ENCODE measurements around the gene SLC2A13. TPM values are rescaled to one million over a fixed set of nuclear protein-coding genes. Genes with fewer than 3 reads are reported as not detected.

The SLC2A13 gene
- polyA plus RNA-seq, 1 donor (not counting 4 experiments of a cell fraction or from before 2014, with no cell fraction given): 1.1 TPM

GRCh38 chr12:40099423-40099853 lies 6.4 kb downstream of the SLC2A13 start:
- Histone ChIP-seq H2AFZ (ENCODE audit: control insufficient read depth, low read length) (no peak overlapping the region), H3K4me2 (ENCODE audit: control insufficient read depth, extremely low read depth, insufficient read depth, low read depth, low read length) (no peak overlapping the region), H3K9me3 (ENCODE audit: control insufficient read depth, low read depth, low read length) (no peaks in the 10 kb centered on the region), H3K36me3 (ENCODE audit: control insufficient read depth in 2 of 2, extremely low read depth in 1 of 2, insufficient read depth in 2 of 2, low read length in 2 of 2) (no peaks in the 10 kb centered on the region), H3K9me1 (ENCODE audit: control insufficient read depth, extremely low read depth, insufficient read depth, low read length) (no peaks in the 10 kb centered on the region), H4K20me1 (ENCODE audit: control insufficient read depth, extremely low read depth, insufficient read depth, low read length) (no peaks in the 10 kb centered on the region), H3K9ac (ENCODE audit: control insufficient read depth, extremely low read depth, insufficient read depth, low read length) (no peak overlapping the region), H3K4me1 (ENCODE audit: control insufficient read depth, extremely low read depth, insufficient read depth, low read length) (no peaks in the 10 kb centered on the region), H3K27ac (ENCODE audit: control insufficient read depth, insufficient read depth, low read length) (no peak overlapping the region), H3K79me2 (ENCODE audit: control insufficient read depth, insufficient read depth, low read length) (no peaks in the 10 kb centered on the region), H3K4me3 (ENCODE audit: control insufficient read depth in 2 of 3, extremely low read depth in 1 of 3, insufficient read depth in 2 of 3, low read depth in 1 of 3, low read length in 3 of 3) (no peak overlapping the region), H3K27me3 (ENCODE audit: control insufficient read depth, extremely low read depth, insufficient read depth, low read length) (no peaks in the 10 kb centered on the region)
- FAIRE-seq (no peak), DNase-seq (ENCODE audit: low read depth, low spot score) (no peak)
- dilution Hi-C loops (cut with MboI; ENCODE audit: extremely low pct_ligation_motif_present, low sequenced_read_pairs): no loop called here
- TF ChIP-seq CTCF (optimal IDR thresholded peaks at IDR 0.05 in 1 of 3, IDR thresholded peaks at IDR 0.05 in 1 of 3, conservative IDR thresholded peaks at IDR 0.05 in 1 of 3; ENCODE audit: extremely low read depth in 1 of 3, insufficient read depth in 2 of 3, low read length in 3 of 3): no peak
- TF ChIP-seq EZH2 (IDR thresholded peaks at IDR 0.05; ENCODE audit: low read length): no peak

GRCh38 chr12:40098406-40099145 lies 7.3 kb downstream of the SLC2A13 start:
- no peak for TF ChIP-seq CTCF (optimal IDR thresholded peaks at IDR 0.05 in 1 of 3, IDR thresholded peaks at IDR 0.05 in 1 of 3, conservative IDR thresholded peaks at IDR 0.05 in 1 of 3; ENCODE audit: extremely low read depth in 1 of 3, insufficient read depth in 2 of 3, low read length in 3 of 3)
- no peak for TF ChIP-seq EZH2 (IDR thresholded peaks at IDR 0.05; ENCODE audit: low read length)

More at GRCh38 chr12:40098406-40099145, 7.3 kb downstream of the SLC2A13 start:
- Histone ChIP-seq H3K36me3 (ENCODE audit: control insufficient read depth in 2 of 2, extremely low read depth in 1 of 2, insufficient read depth in 2 of 2, low read length in 2 of 2) (no peaks in the 10 kb centered on the region), H3K4me2 (ENCODE audit: control insufficient read depth, extremely low read depth, insufficient read depth, low read depth, low read length) (no peak overlapping the region), H3K27ac (ENCODE audit: control insufficient read depth, insufficient read depth, low read length) (no peak overlapping the region), H3K79me2 (ENCODE audit: control insufficient read depth, insufficient read depth, low read length) (no peaks in the 10 kb centered on the region), H3K9me3 (ENCODE audit: control insufficient read depth, low read depth, low read length) (no peaks in the 10 kb centered on the region), H3K4me1 (ENCODE audit: control insufficient read depth, extremely low read depth, insufficient read depth, low read length) (no peaks in the 10 kb centered on the region), H4K20me1 (ENCODE audit: control insufficient read depth, extremely low read depth, insufficient read depth, low read length) (no peaks in the 10 kb centered on the region), H3K4me3 (ENCODE audit: control insufficient read depth in 2 of 3, extremely low read depth in 1 of 3, insufficient read depth in 2 of 3, low read depth in 1 of 3, low read length in 3 of 3) (no peak overlapping the region), H3K9ac (ENCODE audit: control insufficient read depth, extremely low read depth, insufficient read depth, low read length) (no peak overlapping the region), H3K27me3 (ENCODE audit: control insufficient read depth, extremely low read depth, insufficient read depth, low read length) (no peaks in the 10 kb centered on the region), H2AFZ (ENCODE audit: control insufficient read depth, low read length) (no peak overlapping the region), H3K9me1 (ENCODE audit: control insufficient read depth, extremely low read depth, insufficient read depth, low read length) (no peaks in the 10 kb centered on the region)
- dilution Hi-C loops (cut with MboI; ENCODE audit: extremely low pct_ligation_motif_present, low sequenced_read_pairs): no loop called here
- DNase-seq (ENCODE audit: low read depth, low spot score) (no peak), FAIRE-seq (no peak)

Data from keratinocyte (primary cell).